ENCODE results near the gene NHEJ1. TPM values are rescaled to one million over a fixed set of nuclear protein-coding genes. Genes with fewer than 3 reads are reported as not detected.

Gene NHEJ1
- total RNA-seq, 2 experiments from 2014 or later: 7.2 to 8.5 TPM

DNA sequence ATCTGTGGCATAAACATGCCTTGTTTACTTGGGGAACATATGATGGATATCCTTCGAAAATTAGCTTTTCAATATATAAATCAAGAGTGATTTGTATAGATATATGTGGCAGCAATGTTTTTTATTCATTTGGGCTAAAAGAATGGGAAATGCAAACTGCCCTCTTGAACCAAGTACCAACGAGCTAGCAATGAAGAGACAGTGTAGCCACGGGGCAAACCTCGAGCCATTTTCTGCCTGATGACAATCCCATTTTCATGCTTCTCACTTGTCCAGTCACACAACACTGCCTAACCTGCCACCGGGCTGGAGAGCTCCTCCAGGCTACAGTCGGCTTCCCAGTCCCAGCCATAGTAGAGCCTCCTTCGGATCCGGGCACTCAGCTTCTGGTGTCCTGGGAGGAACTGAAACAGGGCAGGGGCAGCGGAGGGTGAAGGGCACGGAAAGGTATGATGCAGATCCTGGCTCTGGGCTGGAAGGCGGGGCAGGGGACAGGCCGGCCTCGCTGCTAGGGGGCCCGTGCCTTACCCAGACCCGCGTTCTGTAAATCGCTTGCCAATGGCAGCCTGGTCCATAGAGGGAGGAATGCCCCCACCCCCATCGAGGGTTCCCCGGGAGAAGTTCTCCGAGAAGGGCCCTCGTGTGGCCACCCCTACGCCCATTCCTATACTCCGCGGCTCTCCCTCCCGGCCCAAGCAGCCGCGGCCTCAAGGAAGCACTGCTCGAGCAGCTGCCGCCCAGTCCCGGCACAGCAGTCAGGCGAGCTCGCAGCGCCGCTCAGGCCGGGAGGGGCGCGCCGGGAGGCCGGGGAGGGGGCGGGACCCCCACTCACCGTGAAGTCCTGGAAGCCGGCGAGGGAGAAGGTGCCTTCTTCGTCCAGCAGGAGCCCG lies 15.6 kb upstream of the NHEJ1 start:
- peaks cover 78% of the 10 kb centered on the region for H3K4me1 ChIP-seq (ENCODE audit: insufficient read depth, low read length)
- POLR2A ChIA-PET: interaction anchor here (0.6 to 5.5 kb wide), 31 partner anchors 9 to 503 kb away, joined by 3 to 139 read pairs (median 7); partner anchors contain the start of genes ABCB6, ANKZF1, ATG9A and DNAJB2
- no peak for TF ChIP-seq CTCF (IDR thresholded peaks at IDR 0.05)

DNA sequence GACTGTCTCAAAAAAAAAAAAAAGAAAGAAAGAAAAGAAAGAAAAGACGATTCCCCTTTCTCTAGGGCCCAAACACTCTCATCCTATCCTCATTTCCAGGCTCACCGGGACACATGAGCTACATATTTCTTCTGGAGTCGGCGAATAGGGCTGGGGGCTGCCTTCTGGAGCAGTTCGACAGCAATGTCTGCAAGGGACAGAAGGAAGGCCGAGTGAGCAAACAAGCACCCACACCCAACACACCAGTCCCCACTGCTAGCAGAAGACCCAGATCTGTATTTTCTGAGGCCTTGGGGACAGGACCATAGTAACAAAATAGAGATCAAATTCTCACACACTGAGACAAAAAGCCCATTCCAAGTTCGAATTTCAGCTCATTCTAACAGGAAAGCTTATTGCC lies 14.9 kb upstream of the NHEJ1 start:
- peaks cover 76% of the 10 kb centered on the region for H3K4me1 ChIP-seq (ENCODE audit: insufficient read depth, low read length)
- DNase-seq: no peak
- ATAC-seq (ENCODE audit: poor library complexity): no peak
- Mint-ChIP-seq H3K36me3 (ENCODE audit: low read depth) (peaks cover 81% of the 10 kb centered on the region), H3K9me3 (no peaks in the 10 kb centered on the region), H3K4me3 (peak overlapping the region; percentile 94), H3K27me3 (no peaks in the 10 kb centered on the region), H3K4me1 (ENCODE audit: low read depth) (peaks cover 65% of the 10 kb centered on the region), H3K27ac (peak overlapping the region; percentile 99)
- no peak for TF ChIP-seq CTCF (IDR thresholded peaks at IDR 0.05)
- H3K36me3 ChIP-seq (ENCODE audit: insufficient read depth, low read length): peaks cover 44% of the 10 kb centered on the region
- peak overlapping the region; percentile 78 to 97 for H3K27ac ChIP-seq (ENCODE audit: low read depth in 1 of 2, low read length in 2 of 2)
- CTCF ChIA-PET: interaction anchor here (1.3 to 4.0 kb wide), 5 partner anchors 16 to 119 kb away, joined by 3 to 19 read pairs (median 10); partner anchors contain the start of genes NHEJ1 and ZFAND2B
- no peaks in the 10 kb centered on the region for H3K9me3 ChIP-seq (ENCODE audit: control insufficient read depth in 1 of 2, insufficient read depth in 1 of 2, low read length in 2 of 2)
- peak overlapping the region; percentile 90 for H3K4me3 ChIP-seq (ENCODE audit: low read length)
- no peaks in the 10 kb centered on the region for H3K27me3 ChIP-seq (ENCODE audit: control insufficient read depth in 1 of 2, insufficient read depth in 2 of 2, low read length in 2 of 2)
- POLR2A ChIA-PET: interaction anchor here (0.7 to 5.5 kb wide), 15 partner anchors 10 to 212 kb away, joined by 3 to 139 read pairs (median 19); partner anchors contain the start of genes ABCB6, ANKZF1, ATG9A and DNAJB2
- intact Hi-C loops (cut with DNase I, micrococcal nuclease): loop anchor here (5.0 to 10.0 kb wide), 7 partner anchors 72 to 778 kb away; partner anchors contain the start of genes CTDSP1 (in 1 of the 2), GLB1L (in 1 of the 2), STK11IP (in 1 of the 2) and STK16 (in 1 of the 2)

More for the DNA sequence above, 15.6 kb upstream of the NHEJ1 start:
- H3K36me3 ChIP-seq (ENCODE audit: insufficient read depth, low read length): peaks cover 51% of the 10 kb centered on the region
- Mint-ChIP-seq H3K9me3 (no peaks in the 10 kb centered on the region), H3K4me1 (ENCODE audit: low read depth) (peaks cover 68% of the 10 kb centered on the region), H3K27me3 (no peaks in the 10 kb centered on the region), H3K4me3 (peak overlapping the region; percentile 94), H3K27ac (peak overlapping the region; percentile 99), H3K36me3 (ENCODE audit: low read depth) (peaks cover 82% of the 10 kb centered on the region)
- CTCF ChIA-PET: interaction anchor here (0.7 to 4.0 kb wide), 7 partner anchors 16 to 196 kb away, joined by 3 to 19 read pairs (median 6); partner anchors contain the start of genes ABCB6, NHEJ1 and ZFAND2B
- H3K9me3 ChIP-seq (ENCODE audit: control insufficient read depth in 1 of 2, insufficient read depth in 1 of 2, low read length in 2 of 2): no peaks in the 10 kb centered on the region
- intact Hi-C loops (cut with DNase I, micrococcal nuclease): loop anchor here (1.0 to 10.0 kb wide), 9 partner anchors 35 to 779 kb away; partner anchors contain the start of genes CTDSP1 (in 1 of the 2), DNAJB2 (in 1 of the 2), GLB1L (in 1 of the 2) and STK11IP (in 1 of the 2)
- ATAC-seq (ENCODE audit: poor library complexity) (peak; percentile 13), DNase-seq (peak in 5 of 14 experiments; percentile 14 to 36 (median 24))
- peak overlapping the region; percentile 78 to 97 for H3K27ac ChIP-seq (ENCODE audit: low read depth in 1 of 2, low read length in 2 of 2)
- H3K4me3 ChIP-seq (ENCODE audit: low read length): peak overlapping the region; percentile 90
- H3K27me3 ChIP-seq (ENCODE audit: control insufficient read depth in 1 of 2, insufficient read depth in 2 of 2, low read length in 2 of 2): no peaks in the 10 kb centered on the region

DNA sequence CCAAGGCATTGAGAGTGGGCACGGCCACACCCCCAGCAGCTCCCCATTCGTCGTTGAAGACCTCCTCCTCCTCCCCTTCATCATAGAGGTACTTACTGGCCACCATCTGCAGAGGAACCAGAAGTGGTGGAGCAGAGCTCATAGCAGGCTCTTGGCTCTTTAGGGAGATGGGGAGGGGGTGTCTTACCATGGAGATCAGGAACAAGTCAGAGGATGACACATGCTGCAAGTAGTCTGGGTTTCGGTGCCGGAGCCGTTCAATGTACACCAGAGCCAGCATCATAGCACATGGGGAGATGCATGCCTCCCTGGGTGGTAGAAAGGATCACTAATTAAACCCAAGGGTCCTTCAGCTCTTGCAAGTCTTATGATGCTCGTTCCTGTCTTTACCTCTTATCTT lies 14.2 kb upstream of the NHEJ1 start:
- Mint-ChIP-seq H3K9me3 (no peaks in the 10 kb centered on the region), H3K27ac (peak overlapping the region; percentile 99), H3K36me3 (ENCODE audit: low read depth) (peaks cover 74% of the 10 kb centered on the region), H3K4me3 (peak overlapping the region; percentile 63), H3K4me1 (ENCODE audit: low read depth) (peaks cover 58% of the 10 kb centered on the region), H3K27me3 (no peaks in the 10 kb centered on the region)
- intact Hi-C loops (cut with DNase I, micrococcal nuclease): loop anchor here (5.0 to 10.0 kb wide), 7 partner anchors 72 to 778 kb away; partner anchors contain the start of genes CTDSP1 (in 1 of the 2), GLB1L (in 1 of the 2), STK11IP (in 1 of the 2) and STK16 (in 1 of the 2)
- no peak overlapping the region for H3K4me3 ChIP-seq (ENCODE audit: low read length)
- DNase-seq: no peak
- peaks cover 69% of the 10 kb centered on the region for H3K4me1 ChIP-seq (ENCODE audit: insufficient read depth, low read length)
- H3K36me3 ChIP-seq (ENCODE audit: insufficient read depth, low read length): peaks cover 38% of the 10 kb centered on the region
- no peaks in the 10 kb centered on the region for H3K27me3 ChIP-seq (ENCODE audit: control insufficient read depth in 1 of 2, insufficient read depth in 2 of 2, low read length in 2 of 2)
- CTCF ChIA-PET: interaction anchor here (2.4 to 4.0 kb wide), 2 partner anchors 15 to 37 kb away, joined by 12 to 19 read pairs; partner anchors contain the start of gene NHEJ1
- no peaks in the 10 kb centered on the region for H3K9me3 ChIP-seq (ENCODE audit: control insufficient read depth in 1 of 2, insufficient read depth in 1 of 2, low read length in 2 of 2)
- TF ChIP-seq CTCF (IDR thresholded peaks at IDR 0.05): no peak
- no peak overlapping the region for H3K27ac ChIP-seq (ENCODE audit: low read depth in 1 of 2, low read length in 2 of 2)
- no peak for ATAC-seq (ENCODE audit: poor library complexity)
- POLR2A ChIA-PET: interaction anchor here (0.8 to 5.5 kb wide), 5 partner anchors 33 to 105 kb away, joined by 3 to 139 read pairs (median 9); partner anchors contain the start of genes ANKZF1, ATG9A, DNAJB2 and TUBA4A
